HUES64 (cell line): Measurements from ENCODE around the gene KYAT1.

Source experiments
- H3K27ac ChIP-seq: 2 replicates; pipeline ENCODE4 v1.7.0; 2013; ENCODE audit warnings: low read depth, low read length, inconsistent platforms
- H3K27me3 ChIP-seq: 2 replicates; pipeline ENCODE4 v1.6.1; 2013; ENCODE audit warnings: mild to moderate bottlenecking, low read length; ENCODE audit not compliant: insufficient read depth
- H3K36me3 ChIP-seq: 2 replicates; pipeline ENCODE4 v1.6.1; 2013; ENCODE audit warnings: mild to moderate bottlenecking, low read length; ENCODE audit not compliant: insufficient read depth
- H3K4me1 ChIP-seq: 2 replicates; pipeline ENCODE4 v1.6.1; 2013; ENCODE audit warnings: mild to moderate bottlenecking, low read length, moderate library complexity; ENCODE audit not compliant: insufficient read depth
- H3K4me3 ChIP-seq: 2 replicates; pipeline ENCODE4 v1.5.1; 2013; ENCODE audit warnings: mild to moderate bottlenecking, low read length, moderate library complexity
- H3K9ac ChIP-seq: 2 replicates; pipeline ENCODE4 v1.6.1; 2013; ENCODE audit warnings: mild to moderate bottlenecking, low read depth, low read length
- H3K9me3 ChIP-seq: 2 replicates; pipeline ENCODE4 v1.6.1; 2013; ENCODE audit warnings: low read depth, low read length; ENCODE audit not compliant: insufficient read depth
- WGBS: fragments of 150-250, 120-280 bp; methylation state at CpG from one replicate; pipeline ENCODE4 v1.1.7; 2013; ENCODE audit warnings: missing lambda C conversion rate; 5-methylcytosine and 5-hydroxymethylcytosine counted together

KYAT1 gene

GRCh38 chr9:128823362-128823902 is 58.3 kb downstream of the KYAT1 start:
- H3K4me1 ChIP-seq: peaks cover 3% of the 10 kb centered on the region; the same call in 1 of the 2 replicates
- H3K4me3 ChIP-seq: no peak overlapping the region
- H3K36me3 ChIP-seq: peaks cover 75% of the 10 kb centered on the region
- H3K9ac ChIP-seq: no peak overlapping the region
- no peaks in the 10 kb centered on the region for H3K9me3 ChIP-seq
- H3K27me3 ChIP-seq: no peaks in the 10 kb centered on the region
- 95% methylated on average over 19 of the region's 19 CpGs for WGBS
- H3K27ac ChIP-seq: no peak overlapping the region

DNA sequence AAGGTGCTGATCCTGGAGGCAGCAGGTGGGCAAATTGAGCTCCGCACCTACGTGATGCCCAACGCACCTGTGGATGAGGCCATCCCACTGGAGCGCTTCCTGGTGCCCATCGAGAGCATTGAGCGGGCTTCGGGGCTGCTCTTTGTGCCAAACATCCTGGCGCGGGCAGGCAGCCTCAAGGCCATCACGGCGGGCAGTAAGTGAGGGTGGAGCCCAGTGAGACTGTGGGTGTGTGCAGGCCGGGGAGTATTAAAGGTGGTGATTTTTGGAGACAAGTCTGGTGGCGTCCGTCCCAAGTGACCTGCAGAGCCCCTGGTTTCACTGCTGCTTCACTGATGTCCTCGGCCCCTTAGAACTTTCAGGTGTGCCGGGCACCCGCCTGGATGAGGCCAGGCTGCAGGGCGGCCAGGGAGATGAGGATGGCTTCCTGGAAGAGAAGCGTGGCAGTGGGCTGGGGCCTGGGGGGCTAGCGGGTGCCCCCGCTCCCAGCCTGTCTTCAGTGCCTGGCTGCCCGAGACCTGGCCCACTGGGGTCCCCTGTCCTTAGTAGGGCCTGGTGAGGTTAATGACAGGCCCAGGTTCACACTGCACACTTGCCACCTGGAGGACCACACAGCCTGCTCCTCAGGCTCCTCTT is 59.2 kb downstream of the KYAT1 start:
- Histone ChIP-seq H3K4me1 (peaks cover 3% of the 10 kb centered on the region; the same call in 1 of the 2 replicates), H3K4me3 (no peak overlapping the region), H3K27me3 (no peaks in the 10 kb centered on the region), H3K27ac (no peak overlapping the region), H3K9ac (no peak overlapping the region), H3K9me3 (no peaks in the 10 kb centered on the region), H3K36me3 (peaks cover 67% of the 10 kb centered on the region)
- 95% methylated on average over 22 of the region's 22 CpGs for WGBS

- Histone ChIP-seq H3K9ac (no peak overlapping the region), H3K4me1 (peaks cover 3% of the 10 kb centered on the region; the same call in 1 of the 2 replicates), H3K9me3 (no peaks in the 10 kb centered on the region), H3K27me3 (no peaks in the 10 kb centered on the region), H3K36me3 (peaks cover 60% of the 10 kb centered on the region), H3K27ac (no peak overlapping the region), H3K4me3 (no peak overlapping the region)
- WGBS: 90% methylated on average over 16 of the region's 16 CpGs
Observed at GRCh38 chr9:128821584-128822406, 60.0 kb downstream of the KYAT1 start.

DNA sequence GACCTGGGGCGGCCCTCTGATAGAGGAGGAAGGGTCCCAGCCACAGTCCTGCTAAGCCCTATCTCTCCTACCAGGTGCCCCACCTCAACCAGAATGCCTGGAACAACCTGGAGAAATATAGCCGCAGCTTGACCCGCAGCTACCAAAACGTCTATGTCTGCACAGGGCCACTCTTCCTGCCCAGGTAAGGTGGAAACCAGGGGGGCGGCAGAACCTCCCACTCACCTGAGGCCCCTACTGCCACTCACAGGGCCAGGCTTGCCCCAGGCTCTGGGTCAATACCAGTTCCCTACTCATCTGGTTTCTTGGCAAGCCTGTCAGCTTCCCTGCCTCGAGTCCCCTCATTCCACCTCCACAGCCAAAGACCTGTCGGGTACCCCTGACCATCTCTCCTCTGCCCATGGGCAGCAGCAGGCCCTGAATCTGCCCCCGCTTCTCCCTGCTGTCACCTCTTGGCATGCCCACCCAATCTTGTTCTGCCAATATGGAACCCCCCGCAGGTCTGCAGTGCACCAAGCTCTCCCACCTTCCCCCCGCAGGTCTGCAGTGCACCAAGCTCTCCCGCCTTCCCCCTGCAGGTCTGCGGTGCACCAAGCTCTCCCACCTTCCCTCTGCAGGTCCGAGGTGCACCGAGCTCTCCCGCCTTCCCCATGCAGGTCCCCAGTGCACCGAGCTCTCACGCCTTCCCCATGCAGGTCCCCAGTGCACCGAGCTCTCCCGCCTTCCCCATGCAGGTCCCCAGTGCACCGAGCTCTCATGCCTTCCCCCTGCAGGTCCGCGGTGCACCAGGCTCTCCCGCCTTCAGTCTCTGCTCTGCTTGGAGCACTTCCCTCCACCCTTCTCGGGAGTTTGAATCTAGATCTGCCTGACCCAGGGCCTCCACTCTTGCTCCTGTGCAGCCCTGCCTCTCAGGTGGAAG is 60.8 kb downstream of the KYAT1 start:
- Histone ChIP-seq H3K36me3 (peaks cover 51% of the 10 kb centered on the region), H3K9me3 (no peaks in the 10 kb centered on the region), H3K9ac (no peak overlapping the region), H3K4me3 (no peak overlapping the region), H3K4me1 (peaks cover 3% of the 10 kb centered on the region; the same call in 1 of the 2 replicates), H3K27ac (no peak overlapping the region), H3K27me3 (no peaks in the 10 kb centered on the region)
- 89% methylated on average over 24 of the region's 24 CpGs for WGBS

GRCh38 chr9:128819716-128820664 is 61.8 kb downstream of the KYAT1 start:
- Histone ChIP-seq H3K36me3 (peaks cover 42% of the 10 kb centered on the region), H3K4me3 (peak overlapping the region; percentile 63), H3K27ac (no peak overlapping the region), H3K9me3 (no peaks in the 10 kb centered on the region), H3K27me3 (no peaks in the 10 kb centered on the region), H3K9ac (no peak overlapping the region), H3K4me1 (peaks cover 3% of the 10 kb centered on the region; the same call in 1 of the 2 replicates)
- WGBS: 74% methylated on average over 18 of the region's 18 CpGs

DNA sequence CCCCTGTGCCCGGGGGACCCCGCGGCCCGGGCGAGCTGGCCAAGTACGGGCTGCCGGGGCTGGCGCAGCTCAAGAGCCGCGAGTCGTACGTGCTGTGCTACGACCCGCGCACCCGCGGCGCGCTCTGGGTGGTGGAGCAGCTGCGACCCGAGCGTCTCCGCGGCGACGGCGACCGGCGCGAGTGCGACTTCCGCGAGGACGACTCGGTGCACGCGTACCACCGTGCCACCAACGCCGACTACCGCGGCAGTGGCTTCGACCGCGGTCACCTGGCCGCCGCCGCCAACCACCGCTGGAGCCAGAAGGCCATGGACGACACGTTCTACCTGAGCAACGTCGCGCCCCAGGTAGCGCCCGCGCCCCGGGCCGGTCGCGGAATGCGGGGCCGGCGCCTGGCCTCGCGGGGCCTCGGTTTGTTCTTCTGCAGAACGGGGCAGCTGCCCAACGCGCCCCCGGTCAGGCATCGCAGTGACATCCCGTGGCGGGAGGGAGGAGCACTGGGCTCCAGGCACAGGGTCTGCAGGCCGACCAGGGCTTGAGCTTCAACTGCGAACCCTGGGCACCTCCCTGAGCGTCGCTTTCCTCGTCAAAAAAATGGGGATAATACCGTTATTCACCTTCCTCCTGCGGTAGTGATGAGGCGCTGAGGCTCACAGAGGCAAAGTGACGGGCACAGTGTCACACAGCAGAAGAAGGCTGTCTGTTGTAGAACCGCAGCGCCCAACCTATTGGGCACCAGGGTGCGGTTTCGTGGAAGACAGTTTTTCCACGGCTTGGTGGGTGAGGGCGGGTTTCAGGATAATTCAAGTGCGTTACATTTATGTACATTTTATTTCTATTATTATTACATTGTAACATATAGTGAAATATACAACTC is 62.7 kb downstream of the KYAT1 start:
- Histone ChIP-seq H3K27ac (no peak overlapping the region), H3K36me3 (peaks cover 33% of the 10 kb centered on the region), H3K4me3 (peak overlapping the region; percentile 63), H3K4me1 (peaks cover 3% of the 10 kb centered on the region; the same call in 1 of the 2 replicates), H3K9ac (peak overlapping the region; percentile 67), H3K27me3 (no peaks in the 10 kb centered on the region), H3K9me3 (no peaks in the 10 kb centered on the region)
- 8% methylated on average over 88 of the region's 90 CpGs for WGBS

- Histone ChIP-seq H3K27me3 (no peaks in the 10 kb centered on the region), H3K4me3 (peak within 1 kb of the TSS; percentile 63), H3K36me3 (peaks cover 25% of the 10 kb centered on the region), H3K27ac (peak within 1 kb of the TSS; percentile 58; the same call in 1 of the 2 replicates), H3K9ac (peak within 1 kb of the TSS; percentile 67), H3K9me3 (no peaks in the 10 kb centered on the region), H3K4me1 (peaks cover 3% of the 10 kb centered on the region; the same call in 1 of the 2 replicates)
- 2% methylated on average over 70 of the region's 70 CpGs for WGBS
Observed at GRCh38 chr9:128818099-128818838, 63.5 kb downstream of the KYAT1 start, which contains the start of gene ENDOG. Gene ENDOG, plus strand, starts transcription at chr9:128818500. Its CDS starts 185 bp downstream, at chr9:128818685.

- Histone ChIP-seq H3K4me1 (no peaks in the 10 kb centered on the region), H3K27ac (no peak overlapping the region), H3K4me3 (no peak overlapping the region), H3K9ac (no peak overlapping the region), H3K36me3 (peaks cover 22% of the 10 kb centered on the region), H3K9me3 (no peaks in the 10 kb centered on the region), H3K27me3 (no peaks in the 10 kb centered on the region)
- WGBS: 82% methylated on average over 4 of the region's 5 CpGs
Observed at GRCh38 chr9:128810873-128811272, 70.9 kb downstream of the KYAT1 start.

- WGBS: 86% methylated on average over 2 of the region's 2 CpGs
- Histone ChIP-seq H3K36me3 (peaks cover 29% of the 10 kb centered on the region), H3K27me3 (no peaks in the 10 kb centered on the region), H3K9me3 (no peaks in the 10 kb centered on the region), H3K9ac (no peak overlapping the region), H3K27ac (no peak overlapping the region), H3K4me3 (no peak overlapping the region), H3K4me1 (no peaks in the 10 kb centered on the region)
Observed at GRCh38 chr9:128809831-128810230, 71.9 kb downstream of the KYAT1 start.
